GM23338 (cell line): Measurements from ENCODE around the gene MPP2. TPM values are rescaled to one million over a fixed set of nuclear protein-coding genes. Genes with fewer than 3 reads are reported as not detected.

Experiments
- ATAC-seq: fragments of 200-7000 bp; cut with Tn5 transposase; 3 replicates; pipeline ENCODE4 v1.9.1; 2020
- DNase-seq: peaks from one replicate; pipeline ENCODE4 v3.0.0-alpha.2; 2015; ENCODE audit warnings: low spot score
- H2AFZ ChIP-seq: fragments of 200-600 bp; sonication (generic); 2 replicates; pipeline ENCODE4 v1.8.0; 2016; ENCODE audit warnings: antibody characterized with exemption, mild to moderate bottlenecking, moderate library complexity
- H3F3A ChIP-seq: fragments of 200-600 bp; sonication (generic); replicated peaks from 2 replicates; pipeline ENCODE4 v1.8.0; 2017; ENCODE audit warnings: antibody characterized with exemption, mixed run types, low read depth
- H3K27ac ChIP-seq: fragments of 200-600 bp; sonication (generic); 2 replicates; pipeline ENCODE4 v1.6.1; 2016; ENCODE audit warnings: low read depth
- H3K27me3 ChIP-seq: fragments of 200-600 bp; sonication (generic); 2 replicates; pipeline ENCODE4 v1.8.0; 2016; ENCODE audit warnings: mild to moderate bottlenecking, mixed run types, moderate library complexity; ENCODE audit not compliant: insufficient read depth
- H3K36me3 ChIP-seq: fragments of 200-600 bp; sonication (generic); 2 replicates; pipeline ENCODE4 v1.8.0; 2016; ENCODE audit warnings: mild to moderate bottlenecking; ENCODE audit not compliant: insufficient read depth
- H3K4me1 ChIP-seq: fragments of 200-600 bp; sonication (generic); 2 replicates; pipeline ENCODE4 v1.8.0; 2016; ENCODE audit warnings: mild to moderate bottlenecking, moderate library complexity; ENCODE audit not compliant: insufficient read depth
- H3K4me2 ChIP-seq: fragments of 200-600 bp; sonication (generic); 2 replicates; pipeline ENCODE4 v1.7.1; 2017; ENCODE audit warnings: mixed run types
- H3K4me3 ChIP-seq: fragments of 200-600 bp; sonication (generic); 2 replicates; pipeline ENCODE4 v1.6.1; 2016; ENCODE audit warnings: mixed run types
- H3K79me2 ChIP-seq: fragments of 200-600 bp; sonication (generic); replicated peaks from 2 replicates; pipeline ENCODE4 v1.8.0; 2017; ENCODE audit warnings: mild to moderate bottlenecking; ENCODE audit not compliant: insufficient read depth
- H3K9me2 ChIP-seq: fragments of 200-600 bp; sonication (generic); 2 replicates; pipeline ENCODE4 v1.8.0; 2017; ENCODE audit not compliant: insufficient read depth
- H4K20me1 ChIP-seq: fragments of 200-600 bp; sonication (generic); replicated peaks from 2 replicates; pipeline ENCODE4 v1.8.0; 2017; ENCODE audit warnings: mild to moderate bottlenecking; ENCODE audit not compliant: insufficient read depth
- H3K27ac Mint-ChIP-seq: 2 replicates; pipeline ENCODE4 v1.8.0; 2020; ENCODE audit warnings: inconsistent platforms, mild to moderate bottlenecking, moderate library complexity, mixed read lengths
- H3K27me3 Mint-ChIP-seq: 3 replicates; pipeline ENCODE4 v1.8.0; 2022; ENCODE audit warnings: low read depth, mild to moderate bottlenecking, moderate library complexity, mixed read lengths, inconsistent platforms; ENCODE audit not compliant: insufficient read depth, poor library complexity
- H3K36me3 Mint-ChIP-seq: 3 replicates; pipeline ENCODE4 v1.8.0; 2021; ENCODE audit warnings: low read depth, mild to moderate bottlenecking, inconsistent platforms, moderate library complexity, mixed read lengths
- H3K4me1 Mint-ChIP-seq: 3 replicates; pipeline ENCODE4 v1.8.0; 2020; ENCODE audit warnings: mild to moderate bottlenecking, inconsistent platforms, mixed read lengths
- H3K4me3 Mint-ChIP-seq: 3 replicates; pipeline ENCODE4 v1.8.0; 2021; ENCODE audit warnings: moderate library complexity, mild to moderate bottlenecking, inconsistent platforms, mixed read lengths
- H3K9me3 Mint-ChIP-seq: 3 replicates; pipeline ENCODE4 v1.8.0; 2020; ENCODE audit warnings: moderate library complexity, mild to moderate bottlenecking, inconsistent platforms, mixed read lengths
- CTCF ChIP-seq, 2 experiments: fragments of 200-600 bp in 1 of 2; sonication (generic) in 1 of 2; conservative IDR thresholded peaks; 2 replicates each; pipeline versions ENCODE4 v1.5.1 to v1.6.1; 2016 to 2017; ENCODE audit warnings: antibody characterized with exemption in 2 of 2, low read depth in 2 of 2, mild to moderate bottlenecking in 2 of 2, moderate library complexity in 1 of 2
- EZH2 ChIP-seq: fragments of 200-600 bp; sonication (generic); IDR thresholded peaks from one replicate; pipeline ENCODE4 v1.8.0; 2017; ENCODE audit warnings: antibody characterized with exemption, mild to moderate bottlenecking, low read depth; ENCODE audit not compliant: unreplicated experiment
- EZH2phosphoT487 ChIP-seq: fragments of 200-600 bp; sonication (generic); IDR thresholded peaks from one replicate; pipeline ENCODE4 v1.8.1; 2018; ENCODE audit warnings: antibody characterized with exemption; ENCODE audit not compliant: unreplicated experiment
- JUNB ChIP-seq: IDR thresholded peaks from one replicate; pipeline ENCODE4 v1.6.1; 2016; ENCODE audit warnings: antibody characterized with exemption; ENCODE audit not compliant: unreplicated experiment
- POLR2AphosphoS5 ChIP-seq: IDR thresholded peaks from 2 replicates; pipeline ENCODE4 v1.6.1; 2016; ENCODE audit warnings: antibody characterized with exemption, low read depth
- REST ChIP-seq: IDR thresholded peaks from one replicate; pipeline ENCODE4 v1.6.1; 2018; ENCODE audit warnings: antibody characterized with exemption; ENCODE audit not compliant: unreplicated experiment
- STAT1 ChIP-seq: IDR thresholded peaks from one replicate; pipeline ENCODE4 v1.6.1; 2016; ENCODE audit warnings: antibody characterized with exemption; ENCODE audit not compliant: unreplicated experiment
- ZNF114 ChIP-seq: fragments of 250-450 bp; sonication (Bioruptor Pico); IDR thresholded peaks from 2 replicates; pipeline ENCODE4 v1.5.0; 2020; ENCODE audit warnings: mild to moderate bottlenecking, moderate library complexity
- ZNF331 ChIP-seq: fragments of 250-450 bp; sonication (Bioruptor Pico); IDR thresholded peaks from 2 replicates; pipeline ENCODE4 v1.5.0; 2020; ENCODE audit warnings: low read depth, mild to moderate bottlenecking, moderate library complexity
- polyA plus RNA-seq: library from polyadenylated mRNA; unstranded; fragments of >200 nt; fragmentation: Nextera tagmentation; extraction: Ambion mirVana; gene quantifications from 2 replicates; pipeline ENCODE4 v1.2.1, GENCODE V29; 2016
- total RNA-seq: library from RNA; depleted of rRNA; stranded (reverse); fragments of >200 nt; shearing (Covaris generic); gene quantifications from 2 replicates; pipeline ENCODE4 v1.2.3, GENCODE V29; 2014

The MPP2 gene
- total and polyA plus RNA-seq, 2 experiments from 2014 or later, result 7.8 to 20.7 TPM

- Mint-ChIP-seq H3K27me3 (peaks cover 8% of the 10 kb centered on the region), H3K4me3 (no peak overlapping the region)
- H3K9me2 ChIP-seq, result no peaks in the 10 kb centered on the region
These were observed 47.1 kb downstream of the MPP2 start for GRCh38 chr17:43860077-43860725.

More at GRCh38 chr17:43860077-43860725, 47.1 kb downstream of the MPP2 start:
- ATAC-seq, result no peak
- TF ChIP-seq STAT1 (no peak), REST (no peak), ZNF331 (no peak), CTCF (conservative IDR thresholded peaks at IDR 0.05; ENCODE audit: low read depth in 2 of 2) (no peak), JUNB (no peak), POLR2AphosphoS5 (no peak), EZH2phosphoT487 (no peak), ZNF114 (CRISPR knock-in tag) (no peak), EZH2 (no peak)
- no peaks in the 10 kb centered on the region for H3K4me1 ChIP-seq
- Mint-ChIP-seq H3K4me1 (no peaks in the 10 kb centered on the region), H3K9me3 (no peaks in the 10 kb centered on the region; the same call in 2 of the 3 replicates), H3K27ac (no peak overlapping the region), H3K36me3 (no peaks in the 10 kb centered on the region)
- no peak overlapping the region for H2AFZ ChIP-seq
- H3K27ac ChIP-seq, result no peak overlapping the region
- no peaks in the 10 kb centered on the region for H3F3A ChIP-seq
- no peak overlapping the region for H3K4me3 ChIP-seq
- H3K4me2 ChIP-seq, result no peak overlapping the region
- no peaks in the 10 kb centered on the region for H3K27me3 ChIP-seq
- H3K79me2 ChIP-seq, result no peaks in the 10 kb centered on the region
- DNase-seq, result no peak
- no peaks in the 10 kb centered on the region for H4K20me1 ChIP-seq
- no peaks in the 10 kb centered on the region for H3K36me3 ChIP-seq
